Neuronal stem cell (in vitro differentiated cells): ENCODE data around the gene MKRN3.

Experiments used
- DNase-seq: peaks from one replicate; pipeline ENCODE4 v3.0.0-alpha.2; 2013; ENCODE audit warnings: low spot score
- H2AFZ ChIP-seq: one replicate; pipeline ENCODE4 v1.6.1; 2013; ENCODE audit warnings: mild to moderate bottlenecking, low read length, inconsistent platforms
- H2AK5ac ChIP-seq: 2 replicates; pipeline ENCODE4 v1.6.1; 2013; ENCODE audit warnings: low read depth, mild to moderate bottlenecking, inconsistent platforms, low read length, moderate library complexity, mixed read lengths
- H2BK120ac ChIP-seq: 2 replicates; pipeline ENCODE4 v1.6.1; 2013; ENCODE audit warnings: low read depth, mild to moderate bottlenecking, inconsistent platforms, low read length, moderate library complexity, mixed read lengths
- H2BK12ac ChIP-seq: one replicate; pipeline ENCODE4 v1.6.1; 2013; ENCODE audit warnings: low read length, inconsistent platforms
- H2BK15ac ChIP-seq: 2 replicates; pipeline ENCODE4 v1.6.1; 2013; ENCODE audit warnings: mild to moderate bottlenecking, low read length, inconsistent platforms, mixed read lengths
- H2BK5ac ChIP-seq: one replicate; pipeline ENCODE4 v1.6.1; 2013; ENCODE audit warnings: inconsistent platforms, mild to moderate bottlenecking, low read length, moderate library complexity
- H3K14ac ChIP-seq: one replicate; pipeline ENCODE4 v1.6.1; 2013; ENCODE audit warnings: low read length, inconsistent platforms
- H3K18ac ChIP-seq: 2 replicates; pipeline ENCODE4 v1.6.1; 2013; ENCODE audit warnings: low read length, inconsistent platforms
- H3K23ac ChIP-seq: 2 replicates; pipeline ENCODE4 v1.6.1; 2013; ENCODE audit warnings: low read depth, mild to moderate bottlenecking, mixed read lengths, low read length, inconsistent platforms; ENCODE audit not compliant: poor library complexity
- H3K27ac ChIP-seq: replicated peaks from 3 replicates; pipeline ENCODE4 v1.5.1; 2013; ENCODE audit warnings: low read length, inconsistent platforms
- H3K27me3 ChIP-seq, 3 experiments: 2 replicates each; pipeline ENCODE4 v1.6.1; 2013; ENCODE audit warnings: low read length in 3 of 3, mild to moderate bottlenecking in 2 of 3, inconsistent platforms in 1 of 3, low read depth in 1 of 3, mixed read lengths in 1 of 3, moderate library complexity in 1 of 3; ENCODE audit not compliant: control insufficient read depth in 3 of 3, insufficient read depth in 3 of 3
- H3K36me3 ChIP-seq, 2 donors: replicated peaks in 1 of 2; 2 replicates each; pipeline ENCODE4 v1.6.1; 2013; ENCODE audit warnings: low read length in 2 of 2; ENCODE audit not compliant: control insufficient read depth in 2 of 2, insufficient read depth in 2 of 2
- H3K4ac ChIP-seq: 2 replicates; pipeline ENCODE4 v1.6.1; 2013; ENCODE audit warnings: inconsistent platforms, mild to moderate bottlenecking, low read length, moderate library complexity
- H3K4me1 ChIP-seq, 2 donors: 1 replicate in 1 of 2; 2 replicates in 1 of 2; pipeline ENCODE4 v1.6.1; 2013; ENCODE audit warnings: low read length in 2 of 2, low read depth in 1 of 2; ENCODE audit not compliant: control insufficient read depth in 2 of 2, insufficient read depth in 1 of 2
- H3K4me2 ChIP-seq: one replicate; pipeline ENCODE4 v1.6.1; 2013; ENCODE audit warnings: mild to moderate bottlenecking, low read length, inconsistent platforms; ENCODE audit not compliant: insufficient read depth, poor library complexity, severe bottlenecking
- H3K4me3 ChIP-seq, 2 donors: 2 replicates each; pipeline ENCODE4 v1.5.1; 2013; ENCODE audit warnings: low read length in 2 of 2, mild to moderate bottlenecking in 2 of 2, inconsistent platforms in 1 of 2, moderate library complexity in 1 of 2
- H3K79me1 ChIP-seq: one replicate; pipeline ENCODE4 v1.6.1; 2013; ENCODE audit warnings: low read depth, mild to moderate bottlenecking, inconsistent platforms, low read length, moderate library complexity
- H3K9ac ChIP-seq: one replicate; pipeline ENCODE4 v1.6.1; 2013; ENCODE audit warnings: mild to moderate bottlenecking, low read depth, low read length, inconsistent platforms; ENCODE audit not compliant: poor library complexity
- H3K9me3 ChIP-seq, 2 donors: replicated peaks in 1 of 2; 2 replicates each; pipeline versions ENCODE3 to v1.6.1; 2013; ENCODE audit warnings: low read length in 2 of 2, mild to moderate bottlenecking in 2 of 2, inconsistent platforms in 1 of 2, low read depth in 1 of 2, mixed read lengths in 1 of 2, moderate library complexity in 1 of 2; ENCODE audit not compliant: control insufficient read depth in 2 of 2, insufficient read depth in 1 of 2
- H4K8ac ChIP-seq: one replicate; pipeline ENCODE4 v1.6.1; 2013; ENCODE audit warnings: low read depth, mild to moderate bottlenecking, inconsistent platforms, low read length, moderate library complexity
- H4K91ac ChIP-seq: one replicate; pipeline ENCODE4 v1.6.1; 2013; ENCODE audit warnings: low read length, low read depth, mild to moderate bottlenecking, inconsistent platforms; ENCODE audit not compliant: poor library complexity
- WGBS, 2 donors: extraction: QIAGEN DNeasy Blood & Tissue Kit; methylation state at CpG; one replicate each; pipeline ENCODE4 v1.1.7; 2013; ENCODE audit warnings: missing lambda C conversion rate in 2 of 2, mixed read lengths in 1 of 2; ENCODE audit not compliant: insufficient read length in 2 of 2, insufficient replicate concordance in 1 of 2; ENCODE audit errors: extremely low coverage in 2 of 2; 5-methylcytosine and 5-hydroxymethylcytosine counted together

Gene MKRN3

DNA sequence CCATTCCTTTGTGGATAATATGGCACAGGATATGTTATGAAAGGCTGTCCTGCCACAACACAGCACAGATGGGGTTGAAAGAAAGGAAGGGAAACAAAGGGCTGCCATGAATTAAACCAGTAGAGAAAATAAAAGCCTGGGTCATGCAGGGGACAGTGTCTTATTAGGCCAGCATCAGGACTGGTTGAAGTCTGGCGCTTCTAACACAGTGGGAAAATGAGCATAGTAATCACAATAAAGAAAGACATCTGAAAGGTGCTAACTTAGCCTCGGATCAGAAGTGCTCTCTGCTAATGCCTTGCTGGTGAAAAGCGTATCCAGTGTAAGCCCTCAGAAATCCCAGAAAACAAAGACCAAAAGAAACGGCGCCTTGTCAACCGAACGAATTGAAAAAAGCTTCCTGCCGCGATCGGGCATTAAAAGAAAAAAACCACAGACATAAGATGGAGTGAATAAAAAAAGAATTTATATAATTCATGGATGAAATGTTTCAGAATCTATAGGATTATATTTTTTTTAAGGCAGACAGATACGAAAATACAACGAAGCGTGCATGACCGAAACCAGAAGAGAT is 566 bp upstream of the MKRN3 start:
- no peak overlapping the region for H2BK120ac ChIP-seq
- H3K9ac ChIP-seq, result no peak overlapping the region
- no peak overlapping the region for H3K4ac ChIP-seq
- no peak overlapping the region for H2BK5ac ChIP-seq
- no peak overlapping the region for H2AK5ac ChIP-seq
- H3K27ac ChIP-seq, result peak overlapping the region; percentile 95
- H3K36me3 ChIP-seq, result peaks cover 0 to 10% of the 10 kb centered on the region in 2 donors
- H4K8ac ChIP-seq, result no peak overlapping the region
- peaks cover 14 to 25% of the 10 kb centered on the region in 2 donors for H3K4me1 ChIP-seq
- H3K79me1 ChIP-seq, result no peaks in the 10 kb centered on the region
- H3K9me3 ChIP-seq, result peaks cover 8 to 15% of the 10 kb centered on the region in 2 donors
- peak overlapping the region in 1 of 2 donors; percentile 73 for H3K4me3 ChIP-seq
- no peak overlapping the region for H3K18ac ChIP-seq
- peak; percentile 40 for DNase-seq
- H2AFZ ChIP-seq, result peak overlapping the region; percentile 80
- H4K91ac ChIP-seq, result no peak overlapping the region
- no peak overlapping the region for H3K4me2 ChIP-seq
- H3K27me3 ChIP-seq, result no peaks in the 10 kb centered on the region
- WGBS, 2 donors, result no CpG with 5 or more reads among the region's 14 CpGs
- no peak overlapping the region for H2BK12ac ChIP-seq
- no peak overlapping the region for H3K14ac ChIP-seq
- H2BK15ac ChIP-seq, result no peak overlapping the region
- no peak overlapping the region for H3K23ac ChIP-seq

DNA sequence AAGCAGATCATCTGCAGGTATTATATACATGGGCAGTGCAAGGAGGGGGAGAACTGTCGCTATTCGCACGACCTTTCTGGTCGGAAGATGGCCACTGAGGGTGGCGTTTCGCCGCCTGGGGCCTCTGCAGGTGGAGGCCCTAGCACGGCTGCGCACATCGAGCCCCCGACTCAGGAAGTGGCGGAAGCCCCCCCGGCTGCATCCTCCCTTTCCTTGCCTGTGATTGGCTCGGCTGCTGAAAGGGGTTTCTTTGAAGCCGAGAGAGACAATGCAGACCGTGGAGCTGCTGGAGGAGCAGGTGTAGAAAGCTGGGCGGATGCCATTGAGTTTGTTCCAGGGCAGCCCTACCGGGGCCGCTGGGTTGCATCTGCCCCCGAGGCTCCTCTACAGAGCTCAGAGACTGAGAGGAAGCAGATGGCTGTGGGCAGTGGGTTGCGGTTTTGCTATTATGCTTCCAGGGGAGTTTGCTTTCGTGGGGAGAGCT is 639 bp downstream of the MKRN3 start:
- peak overlapping the region; percentile 97 for H2BK5ac ChIP-seq
- peak overlapping the region; percentile 47 for H3K9ac ChIP-seq
- peak overlapping the region in 1 of 2 donors; percentile 73 for H3K4me3 ChIP-seq
- peaks cover 0 to 10% of the 10 kb centered on the region in 2 donors for H3K36me3 ChIP-seq
- peak overlapping the region; percentile 70 for H2BK15ac ChIP-seq
- DNase-seq, result no peak
- no peak overlapping the region for H3K23ac ChIP-seq
- peak overlapping the region; percentile 96 for H2BK12ac ChIP-seq
- H3K27me3 ChIP-seq, result no peaks in the 10 kb centered on the region
- H3K27ac ChIP-seq, result peak overlapping the region; percentile 95
- peak overlapping the region; percentile 88 for H2AK5ac ChIP-seq
- no peaks in the 10 kb centered on the region for H3K79me1 ChIP-seq
- H4K91ac ChIP-seq, result peak overlapping the region; percentile 77
- H3K18ac ChIP-seq, result peak overlapping the region; percentile 90
- no peak overlapping the region for H3K14ac ChIP-seq
- no CpG with 5 or more reads among the region's 22 CpGs for WGBS, 2 donors
- H3K4ac ChIP-seq, result no peak overlapping the region
- H4K8ac ChIP-seq, result no peak overlapping the region
- H2AFZ ChIP-seq, result peak overlapping the region; percentile 80
- H3K4me1 ChIP-seq, result peaks cover 14 to 32% of the 10 kb centered on the region in 2 donors
- peak overlapping the region; percentile 44 for H2BK120ac ChIP-seq
- no peak overlapping the region for H3K4me2 ChIP-seq
- H3K9me3 ChIP-seq, result peaks cover 8 to 15% of the 10 kb centered on the region in 2 donors

- H3K4ac ChIP-seq, result no peak overlapping the region
- no peaks in the 10 kb centered on the region for H3K27me3 ChIP-seq
- no peak overlapping the region for H3K4me2 ChIP-seq
- H3K4me1 ChIP-seq, result peaks cover 14 to 28% of the 10 kb centered on the region in 2 donors
- H3K27ac ChIP-seq, result peak overlapping the region; percentile 95
- H2BK12ac ChIP-seq, result peak overlapping the region; percentile 60
- H4K8ac ChIP-seq, result no peak overlapping the region
- peak overlapping the region in 1 of 2 donors; percentile 73 for H3K4me3 ChIP-seq
- peak overlapping the region; percentile 70 for H2BK15ac ChIP-seq
- DNase-seq, result no peak
- H3K9ac ChIP-seq, result no peak overlapping the region
- peak overlapping the region; percentile 90 for H3K18ac ChIP-seq
- WGBS, 2 donors, result no CpG with 5 or more reads among the region's 8 CpGs
- peak overlapping the region; percentile 77 for H4K91ac ChIP-seq
- no peak overlapping the region for H3K23ac ChIP-seq
- no peak overlapping the region for H3K14ac ChIP-seq
- H3K9me3 ChIP-seq, result peaks cover 8 to 15% of the 10 kb centered on the region in 2 donors
- peak overlapping the region; percentile 97 for H2BK5ac ChIP-seq
- H3K36me3 ChIP-seq, result peaks cover 0 to 10% of the 10 kb centered on the region in 2 donors
- H2AK5ac ChIP-seq, result peak overlapping the region; percentile 88
- H3K79me1 ChIP-seq, result no peaks in the 10 kb centered on the region
- no peak overlapping the region for H2BK120ac ChIP-seq
- no peak overlapping the region for H2AFZ ChIP-seq
Observed at GRCh38 chr15:23566651-23567050, 1.2 kb downstream of the MKRN3 start.

DNA sequence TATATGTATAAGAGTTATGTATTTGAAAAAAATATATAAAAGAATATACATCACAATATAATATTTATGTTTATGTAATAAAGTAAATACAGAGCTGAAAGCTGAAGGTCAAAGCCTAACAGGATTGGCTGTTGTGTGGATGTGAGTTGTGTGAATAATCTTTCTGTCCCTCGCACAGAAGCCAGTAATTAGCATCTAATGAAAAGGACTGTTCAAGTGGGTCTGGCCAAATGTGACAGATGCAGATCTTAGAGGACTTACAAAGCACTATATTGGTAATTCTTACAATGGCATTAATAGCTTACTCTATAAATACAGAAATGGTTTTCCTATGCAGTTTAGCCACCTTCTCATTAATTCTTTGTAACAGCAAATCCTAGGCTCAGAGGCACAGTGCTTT is 2.4 kb downstream of the MKRN3 start:
- peaks cover 8 to 15% of the 10 kb centered on the region in 2 donors for H3K9me3 ChIP-seq
- no peak overlapping the region for H3K14ac ChIP-seq
- H2BK120ac ChIP-seq, result no peak overlapping the region
- H3K9ac ChIP-seq, result no peak overlapping the region
- H2BK15ac ChIP-seq, result no peak overlapping the region
- DNase-seq, result no peak
- H3K4me2 ChIP-seq, result no peak overlapping the region
- H3K4ac ChIP-seq, result no peak overlapping the region
- H3K4me3 ChIP-seq, result no peak overlapping the region
- no peak overlapping the region for H2BK12ac ChIP-seq
- H4K8ac ChIP-seq, result no peak overlapping the region
- no peak overlapping the region for H3K27ac ChIP-seq
- H4K91ac ChIP-seq, result no peak overlapping the region
- no peak overlapping the region for H3K18ac ChIP-seq
- H3K36me3 ChIP-seq, result peaks cover 0 to 10% of the 10 kb centered on the region in 2 donors
- H3K27me3 ChIP-seq, result no peaks in the 10 kb centered on the region
- H2BK5ac ChIP-seq, result no peak overlapping the region
- H3K4me1 ChIP-seq, result peaks cover 9 to 22% of the 10 kb centered on the region in 2 donors
- no peak overlapping the region for H2AFZ ChIP-seq
- no CpG with 5 or more reads among the region's 1 CpG for WGBS, 2 donors
- no peak overlapping the region for H2AK5ac ChIP-seq
- H3K79me1 ChIP-seq, result no peaks in the 10 kb centered on the region
- H3K23ac ChIP-seq, result no peak overlapping the region
